NCI-H748 (cell line): ENCODE data around the gene CASR.
A peak's percentile ranks its signal among the peaks of the same experiment; 100 is the strongest.

Experiments used
- DNase-seq: peaks from one replicate; lab custom pipeline; 2025; ENCODE audit not compliant: unreplicated experiment; lab: John Stamatoyannopoulos, UW

CASR gene

DNA sequence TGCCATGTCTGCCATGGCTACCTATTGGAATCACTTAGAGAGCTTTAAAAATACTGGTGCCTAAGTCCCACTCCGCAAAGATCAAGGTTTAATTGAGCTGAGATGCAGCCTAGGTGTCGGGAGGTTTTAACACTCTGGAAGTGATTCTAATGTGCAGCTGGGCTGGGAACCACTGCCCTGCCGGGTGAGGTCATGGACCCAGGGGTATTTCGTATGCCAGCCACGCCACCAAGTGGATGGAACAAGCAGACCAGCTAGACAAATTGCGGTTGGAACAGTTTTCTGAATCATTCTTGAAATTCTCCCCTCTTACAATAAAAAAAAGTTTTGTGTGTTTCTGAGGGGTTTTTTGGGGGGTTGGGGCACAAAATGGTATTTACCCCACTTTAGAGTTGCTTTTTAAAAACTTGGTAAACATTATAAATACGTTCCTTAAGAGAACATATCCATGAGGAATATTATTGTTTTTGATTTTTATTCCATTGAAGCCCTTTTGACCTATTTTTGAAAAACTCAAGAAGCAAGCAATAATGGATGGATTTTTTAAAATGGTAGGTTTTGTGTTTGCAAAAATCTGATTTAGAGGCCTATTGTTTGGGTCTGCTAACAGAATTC, 75.4 kb downstream of the CASR start:
- DNase-seq = peak; percentile 65

DNA sequence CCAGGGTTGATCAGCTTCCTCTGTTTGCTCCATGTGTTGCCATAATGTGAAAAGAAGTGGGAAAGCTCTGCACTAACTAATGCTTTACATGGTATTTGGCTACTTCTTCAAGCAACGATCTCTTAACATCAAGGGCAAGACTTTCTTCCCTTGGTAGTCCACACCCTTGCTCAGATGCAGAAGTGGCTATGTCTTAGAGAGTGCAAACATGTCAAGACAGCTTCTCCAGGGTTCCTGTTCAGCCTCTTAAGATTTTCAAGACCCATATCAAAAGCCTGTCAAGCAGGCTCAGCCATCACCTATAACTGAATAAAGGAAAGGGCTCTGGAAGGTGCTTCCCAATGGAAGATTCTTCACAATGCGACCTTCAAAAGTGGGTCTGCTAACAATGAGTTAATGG, 76.7 kb downstream of the CASR start:
- no peak for DNase-seq

- DNase-seq = no peak
Measured at GRCh38 chr3:122263058-122263457, 79.6 kb downstream of the CASR start.

- DNase-seq = no peak
Measured at GRCh38 chr3:122263974-122264588, 80.6 kb downstream of the CASR start.

- no peak for DNase-seq
Measured at GRCh38 chr3:122265957-122266356, 82.5 kb downstream of the CASR start.

GRCh38 chr3:122268257-122269024, 85.0 kb downstream of the CASR start:
- no peak for DNase-seq

DNA sequence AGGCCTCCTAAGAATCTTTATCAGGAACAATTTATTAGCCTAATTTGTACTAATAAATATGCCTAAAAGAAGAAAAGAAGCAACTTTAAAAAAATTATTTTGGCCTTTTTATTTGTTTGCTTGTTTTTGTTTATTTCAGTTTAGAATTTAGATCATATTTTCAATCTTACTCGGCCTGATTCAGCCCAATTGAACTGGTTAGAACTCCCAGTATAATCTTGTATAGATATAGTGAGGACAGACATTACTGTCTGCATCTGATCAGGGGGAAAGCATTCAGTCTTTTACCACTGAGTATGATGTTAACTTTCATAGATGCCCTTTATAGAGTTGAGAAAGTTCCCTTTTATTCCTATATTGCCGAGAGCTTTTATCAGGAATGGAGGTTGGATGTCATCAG, 85.6 kb downstream of the CASR start:
- DNase-seq = no peak

GRCh38 chr3:122271246-122271898, 87.9 kb downstream of the CASR start:
- no peak for DNase-seq

GRCh38 chr3:122272879-122273278, 89.4 kb downstream of the CASR start:
- no peak for DNase-seq

- no peak for DNase-seq
Measured at GRCh38 chr3:122273498-122273897, 90.0 kb downstream of the CASR start.

GRCh38 chr3:122281891-122282290, 98.4 kb downstream of the CASR start:
- DNase-seq = no peak

DNA sequence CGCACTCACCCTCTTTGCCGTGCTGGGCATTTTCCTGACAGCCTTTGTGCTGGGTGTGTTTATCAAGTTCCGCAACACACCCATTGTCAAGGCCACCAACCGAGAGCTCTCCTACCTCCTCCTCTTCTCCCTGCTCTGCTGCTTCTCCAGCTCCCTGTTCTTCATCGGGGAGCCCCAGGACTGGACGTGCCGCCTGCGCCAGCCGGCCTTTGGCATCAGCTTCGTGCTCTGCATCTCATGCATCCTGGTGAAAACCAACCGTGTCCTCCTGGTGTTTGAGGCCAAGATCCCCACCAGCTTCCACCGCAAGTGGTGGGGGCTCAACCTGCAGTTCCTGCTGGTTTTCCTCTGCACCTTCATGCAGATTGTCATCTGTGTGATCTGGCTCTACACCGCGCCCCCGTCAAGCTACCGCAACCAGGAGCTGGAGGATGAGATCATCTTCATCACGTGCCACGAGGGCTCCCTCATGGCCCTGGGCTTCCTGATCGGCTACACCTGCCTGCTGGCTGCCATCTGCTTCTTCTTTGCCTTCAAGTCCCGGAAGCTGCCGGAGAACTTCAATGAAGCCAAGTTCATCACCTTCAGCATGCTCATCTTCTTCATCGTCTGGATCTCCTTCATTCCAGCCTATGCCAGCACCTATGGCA, 100.5 kb downstream of the CASR start:
- DNase-seq = no peak

GRCh38 chr3:122284486-122284885, 101.0 kb downstream of the CASR start:
- DNase-seq = no peak

GRCh38 chr3:122294359-122294758, 110.9 kb downstream of the CASR start:
- no peak for DNase-seq

DNA sequence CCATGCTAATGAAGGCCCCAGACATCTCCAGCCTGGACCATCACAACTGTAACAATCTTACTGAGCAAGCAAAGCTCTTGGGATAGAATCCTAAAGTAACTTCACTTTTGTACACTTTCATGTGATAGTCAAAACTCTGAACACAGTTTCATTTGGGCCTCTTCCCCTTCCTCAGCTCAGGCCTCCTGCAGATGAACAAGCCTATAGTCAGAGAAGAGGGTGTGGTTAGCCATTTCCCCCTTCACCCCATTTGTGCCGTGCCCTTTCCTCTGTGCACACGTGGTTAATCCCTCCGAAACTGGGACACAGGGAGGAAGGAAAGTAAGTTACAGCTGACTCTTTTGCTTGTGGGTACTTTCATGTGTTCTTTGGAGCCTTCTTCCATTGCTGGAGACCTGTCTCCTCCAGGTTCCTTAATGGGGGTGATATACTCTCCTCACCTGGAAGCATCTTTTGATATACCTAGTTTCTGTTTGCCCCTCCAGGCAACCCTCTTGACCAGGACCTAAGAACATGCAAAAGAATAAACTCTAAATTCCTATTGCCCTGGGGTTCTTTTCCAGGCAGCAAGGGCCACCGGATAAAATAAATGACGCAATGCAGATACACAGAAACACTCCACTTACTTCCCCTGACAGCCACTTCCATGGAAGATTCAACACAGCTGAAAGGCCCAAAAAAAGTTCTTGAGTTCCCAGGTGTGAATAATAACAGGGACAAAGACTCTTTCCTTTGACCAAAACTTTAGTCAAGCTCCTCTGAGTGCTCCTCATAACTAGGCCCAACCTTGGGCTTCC, 112.0 kb downstream of the CASR start:
- DNase-seq = no peak

DNA sequence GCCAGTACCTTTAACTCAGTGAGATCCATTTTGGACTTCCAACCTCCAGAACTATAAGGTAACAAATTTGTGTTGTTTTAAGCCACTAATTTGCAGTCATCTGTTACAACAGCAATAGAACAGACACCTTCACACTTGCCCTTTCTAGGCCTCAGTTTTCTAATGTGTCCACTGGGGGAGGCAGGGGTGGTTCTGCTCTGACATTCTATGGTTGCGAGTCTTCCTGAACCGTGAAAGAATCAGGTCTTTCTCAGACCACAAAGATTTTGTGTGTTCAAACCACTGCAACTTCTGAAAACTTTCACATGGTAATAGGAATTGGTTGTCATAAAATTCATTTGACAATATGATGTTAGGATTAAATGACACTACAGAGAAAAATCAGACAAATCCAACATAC, 114.8 kb downstream of the CASR start:
- no peak for DNase-seq

DNA sequence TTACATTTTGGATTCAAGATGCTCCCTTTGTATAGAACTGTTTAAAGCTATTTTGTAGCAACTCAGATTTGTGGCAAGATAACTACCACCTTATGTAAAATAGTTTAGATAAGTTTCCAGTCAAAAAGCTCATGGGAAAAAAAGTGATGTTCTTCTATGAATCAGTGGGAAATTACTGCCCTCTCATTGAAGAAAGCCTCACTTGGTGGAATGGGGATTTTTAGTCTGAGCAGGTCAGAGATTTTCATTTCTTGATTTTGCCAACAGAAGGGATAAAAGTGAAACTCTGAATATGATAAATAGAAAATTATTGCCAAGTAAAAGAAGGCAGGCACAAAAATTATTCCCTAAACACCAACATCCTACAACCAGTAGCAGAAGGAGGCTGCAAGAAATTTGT, 115.7 kb downstream of the CASR start:
- DNase-seq = no peak

- DNase-seq = peak; percentile 2
Measured at GRCh38 chr3:122299872-122300460, 116.5 kb downstream of the CASR start.

DNA sequence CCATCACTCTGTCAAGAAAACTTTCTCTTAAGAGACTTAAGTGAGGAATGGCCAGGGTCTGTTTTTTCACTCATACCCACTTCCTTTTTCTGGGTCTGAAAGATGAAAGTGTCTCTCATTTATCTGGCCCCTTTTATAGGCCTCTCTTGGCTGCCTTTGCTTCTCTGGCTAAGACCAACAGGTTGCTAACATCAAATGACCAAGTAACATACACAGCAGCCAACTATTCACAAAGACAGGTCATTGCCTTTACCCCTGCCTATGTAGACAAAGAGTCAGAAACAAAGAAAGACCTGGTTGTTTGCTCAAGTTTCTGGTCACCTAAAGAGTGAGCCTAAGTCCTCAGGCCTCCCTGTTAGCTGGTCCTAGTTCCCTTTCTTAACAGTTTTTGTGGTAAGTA, 117.6 kb downstream of the CASR start:
- no peak for DNase-seq
